Measurements from ENCODE around the gene ESR2. TPM values are rescaled to one million over a fixed set of nuclear protein-coding genes. Genes with fewer than 3 reads are reported as not detected.

ESR2 gene
- total RNA-seq, 1 donor from 2014 or later, result 2.2 TPM

GRCh38 chr14:64147126-64147790 is 146.9 kb downstream of the ESR2 start:
- Histone ChIP-seq H3K36me3 (peaks cover 0 to 54% of the 10 kb centered on the region in 2 donors), H3K27me3 (no peaks in the 10 kb centered on the region), H3K4me3 (no peak overlapping the region), H3K27ac (no peak overlapping the region), H3K4me1 (no peaks in the 10 kb centered on the region), H3K9me3 (no peaks in the 10 kb centered on the region)
- TF ChIP-seq CTCF (IDR thresholded peaks at IDR 0.05) (no peak), POLR2AphosphoS5 (IDR thresholded peaks at IDR 0.05; ENCODE audit: insufficient read depth in 1 of 2, low read depth in 1 of 2) (no peak), POLR2A (IDR thresholded peaks at IDR 0.05) (no peak)
- intact Hi-C loops (cut with DNase I), result no loop called here
- no peak for DNase-seq (ENCODE audit: extremely low spot score in 2 of 2)

- DNase-seq (ENCODE audit: extremely low spot score in 2 of 2), result no peak
- intact Hi-C loops (cut with DNase I), result no loop called here
- no peak overlapping the region for H3K4me3 ChIP-seq
- no peak overlapping the region for H3K27ac ChIP-seq
- no peaks in the 10 kb centered on the region for H3K4me1 ChIP-seq
- peaks cover 0 to 46% of the 10 kb centered on the region in 2 donors for H3K36me3 ChIP-seq
- no peaks in the 10 kb centered on the region for H3K27me3 ChIP-seq
- TF ChIP-seq POLR2A (IDR thresholded peaks at IDR 0.05) (no peak), POLR2AphosphoS5 (IDR thresholded peaks at IDR 0.05; ENCODE audit: insufficient read depth in 1 of 2, low read depth in 1 of 2) (no peak)
- H3K9me3 ChIP-seq, result no peaks in the 10 kb centered on the region
These were observed 156.4 kb downstream of the ESR2 start for GRCh38 chr14:64137657-64138290.

- intact Hi-C loops (cut with DNase I), result no loop called here
- no peaks in the 10 kb centered on the region for H3K4me1 ChIP-seq
- H3K9me3 ChIP-seq, result no peaks in the 10 kb centered on the region
- no peak overlapping the region for H3K27ac ChIP-seq
- no peaks in the 10 kb centered on the region for H3K27me3 ChIP-seq
- TF ChIP-seq POLR2AphosphoS5 (IDR thresholded peaks at IDR 0.05; ENCODE audit: insufficient read depth in 1 of 2, low read depth in 1 of 2) (no peak), CTCF (IDR thresholded peaks at IDR 0.05) (no peak), POLR2A (IDR thresholded peaks at IDR 0.05) (no peak)
- peaks cover 0 to 66% of the 10 kb centered on the region in 2 donors for H3K36me3 ChIP-seq
- no peak overlapping the region for H3K4me3 ChIP-seq
- no peak for DNase-seq (ENCODE audit: extremely low spot score in 2 of 2)
These were observed 167.6 kb downstream of the ESR2 start for GRCh38 chr14:64126548-64126947.

- no peak for TF ChIP-seq CTCF (IDR thresholded peaks at IDR 0.05)
- no peak for TF ChIP-seq POLR2A (IDR thresholded peaks at IDR 0.05)
- TF ChIP-seq POLR2AphosphoS5 (IDR thresholded peaks at IDR 0.05; ENCODE audit: insufficient read depth in 1 of 2, low read depth in 1 of 2), result no peak
- Histone ChIP-seq H3K27me3 (no peaks in the 10 kb centered on the region), H3K4me3 (no peak overlapping the region), H3K4me1 (no peaks in the 10 kb centered on the region), H3K27ac (no peak overlapping the region), H3K36me3 (peaks cover 0 to 68% of the 10 kb centered on the region in 2 donors), H3K9me3 (no peaks in the 10 kb centered on the region)
- intact Hi-C loops (cut with DNase I), result no loop called here
- no peak for DNase-seq (ENCODE audit: extremely low spot score in 2 of 2)
These were observed 168.9 kb downstream of the ESR2 start for GRCh38 chr14:64125270-64125669.

GRCh38 chr14:64123241-64123822 is 170.8 kb downstream of the ESR2 start:
- no peak for DNase-seq (ENCODE audit: extremely low spot score in 2 of 2)
- Histone ChIP-seq H3K4me1 (no peaks in the 10 kb centered on the region), H3K27me3 (no peaks in the 10 kb centered on the region), H3K9me3 (no peaks in the 10 kb centered on the region), H3K36me3 (peaks cover 0 to 64% of the 10 kb centered on the region in 2 donors), H3K4me3 (no peak overlapping the region), H3K27ac (no peak overlapping the region)
- TF ChIP-seq CTCF (IDR thresholded peaks at IDR 0.05), result no peak
- no peak for TF ChIP-seq POLR2AphosphoS5 (IDR thresholded peaks at IDR 0.05; ENCODE audit: insufficient read depth in 1 of 2, low read depth in 1 of 2)
- TF ChIP-seq POLR2A (IDR thresholded peaks at IDR 0.05), result no peak
- intact Hi-C loops (cut with DNase I), result no loop called here
